Neuronal stem cell (in vitro differentiated cells): ENCODE data around the gene CD164.

Experiments
- DNase-seq: peaks from one replicate; pipeline ENCODE4 v3.0.0-alpha.2; 2013; ENCODE audit warnings: low spot score
- H2AFZ ChIP-seq: one replicate; pipeline ENCODE4 v1.6.1; 2013; ENCODE audit warnings: mild to moderate bottlenecking, low read length, inconsistent platforms
- H2AK5ac ChIP-seq: 2 replicates; pipeline ENCODE4 v1.6.1; 2013; ENCODE audit warnings: low read depth, mild to moderate bottlenecking, inconsistent platforms, low read length, moderate library complexity, mixed read lengths
- H2BK120ac ChIP-seq: 2 replicates; pipeline ENCODE4 v1.6.1; 2013; ENCODE audit warnings: low read depth, mild to moderate bottlenecking, inconsistent platforms, low read length, moderate library complexity, mixed read lengths
- H2BK12ac ChIP-seq: one replicate; pipeline ENCODE4 v1.6.1; 2013; ENCODE audit warnings: low read length, inconsistent platforms
- H2BK15ac ChIP-seq: 2 replicates; pipeline ENCODE4 v1.6.1; 2013; ENCODE audit warnings: mild to moderate bottlenecking, low read length, inconsistent platforms, mixed read lengths
- H2BK5ac ChIP-seq: one replicate; pipeline ENCODE4 v1.6.1; 2013; ENCODE audit warnings: inconsistent platforms, mild to moderate bottlenecking, low read length, moderate library complexity
- H3K14ac ChIP-seq: one replicate; pipeline ENCODE4 v1.6.1; 2013; ENCODE audit warnings: low read length, inconsistent platforms
- H3K18ac ChIP-seq: 2 replicates; pipeline ENCODE4 v1.6.1; 2013; ENCODE audit warnings: low read length, inconsistent platforms
- H3K23ac ChIP-seq: 2 replicates; pipeline ENCODE4 v1.6.1; 2013; ENCODE audit warnings: low read depth, mild to moderate bottlenecking, mixed read lengths, low read length, inconsistent platforms; ENCODE audit not compliant: poor library complexity
- H3K27ac ChIP-seq: replicated peaks from 3 replicates; pipeline ENCODE4 v1.5.1; 2013; ENCODE audit warnings: low read length, inconsistent platforms
- H3K27me3 ChIP-seq, 3 experiments: 2 replicates each; pipeline ENCODE4 v1.6.1; 2013; ENCODE audit warnings: low read length in 3 of 3, mild to moderate bottlenecking in 2 of 3, inconsistent platforms in 1 of 3, low read depth in 1 of 3, mixed read lengths in 1 of 3, moderate library complexity in 1 of 3; ENCODE audit not compliant: control insufficient read depth in 3 of 3, insufficient read depth in 3 of 3
- H3K36me3 ChIP-seq, 2 donors: replicated peaks in 1 of 2; 2 replicates each; pipeline ENCODE4 v1.6.1; 2013; ENCODE audit warnings: low read length in 2 of 2; ENCODE audit not compliant: control insufficient read depth in 2 of 2, insufficient read depth in 2 of 2
- H3K4ac ChIP-seq: 2 replicates; pipeline ENCODE4 v1.6.1; 2013; ENCODE audit warnings: inconsistent platforms, mild to moderate bottlenecking, low read length, moderate library complexity
- H3K4me1 ChIP-seq, 2 donors: 1 replicate in 1 of 2; 2 replicates in 1 of 2; pipeline ENCODE4 v1.6.1; 2013; ENCODE audit warnings: low read length in 2 of 2, low read depth in 1 of 2; ENCODE audit not compliant: control insufficient read depth in 2 of 2, insufficient read depth in 1 of 2
- H3K4me2 ChIP-seq: one replicate; pipeline ENCODE4 v1.6.1; 2013; ENCODE audit warnings: mild to moderate bottlenecking, low read length, inconsistent platforms; ENCODE audit not compliant: insufficient read depth, poor library complexity, severe bottlenecking
- H3K4me3 ChIP-seq, 2 donors: 2 replicates each; pipeline ENCODE4 v1.5.1; 2013; ENCODE audit warnings: low read length in 2 of 2, mild to moderate bottlenecking in 2 of 2, inconsistent platforms in 1 of 2, moderate library complexity in 1 of 2
- H3K79me1 ChIP-seq: one replicate; pipeline ENCODE4 v1.6.1; 2013; ENCODE audit warnings: low read depth, mild to moderate bottlenecking, inconsistent platforms, low read length, moderate library complexity
- H3K9ac ChIP-seq: one replicate; pipeline ENCODE4 v1.6.1; 2013; ENCODE audit warnings: mild to moderate bottlenecking, low read depth, low read length, inconsistent platforms; ENCODE audit not compliant: poor library complexity
- H3K9me3 ChIP-seq, 2 donors: replicated peaks in 1 of 2; 2 replicates each; pipeline versions ENCODE3 to v1.6.1; 2013; ENCODE audit warnings: low read length in 2 of 2, mild to moderate bottlenecking in 2 of 2, inconsistent platforms in 1 of 2, low read depth in 1 of 2, mixed read lengths in 1 of 2, moderate library complexity in 1 of 2; ENCODE audit not compliant: control insufficient read depth in 2 of 2, insufficient read depth in 1 of 2
- H4K8ac ChIP-seq: one replicate; pipeline ENCODE4 v1.6.1; 2013; ENCODE audit warnings: low read depth, mild to moderate bottlenecking, inconsistent platforms, low read length, moderate library complexity
- H4K91ac ChIP-seq: one replicate; pipeline ENCODE4 v1.6.1; 2013; ENCODE audit warnings: low read length, low read depth, mild to moderate bottlenecking, inconsistent platforms; ENCODE audit not compliant: poor library complexity
- WGBS, 2 donors: extraction: QIAGEN DNeasy Blood & Tissue Kit; methylation state at CpG; one replicate each; pipeline ENCODE4 v1.1.7; 2013; ENCODE audit warnings: missing lambda C conversion rate in 2 of 2, mixed read lengths in 1 of 2; ENCODE audit not compliant: insufficient read length in 2 of 2, insufficient replicate concordance in 1 of 2; ENCODE audit errors: extremely low coverage in 2 of 2; 5-methylcytosine and 5-hydroxymethylcytosine counted together

The CD164 gene

DNA sequence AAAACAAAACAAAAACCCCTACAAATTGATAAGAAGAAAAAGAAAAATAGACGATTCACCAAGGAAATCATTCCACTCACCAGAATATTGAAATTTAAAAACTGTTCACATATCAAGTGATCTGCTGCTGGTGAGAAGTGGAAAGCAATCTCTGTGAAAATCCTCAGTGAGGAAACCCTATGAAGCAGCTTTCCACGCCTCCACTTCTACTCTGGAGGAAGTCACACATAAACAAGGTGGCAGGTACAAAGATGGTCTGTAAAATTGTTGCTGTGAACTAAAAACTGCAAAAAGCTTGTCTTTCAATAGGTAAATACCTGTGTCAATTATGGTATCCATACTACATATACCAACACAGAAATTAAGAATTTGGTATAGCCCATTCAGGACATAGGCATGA lies 18.5 kb downstream of the CD164 start:
- no peak overlapping the region for H2AK5ac ChIP-seq
- H2BK15ac ChIP-seq, result no peak overlapping the region
- no peak overlapping the region for H2AFZ ChIP-seq
- H3K27ac ChIP-seq, result no peak overlapping the region
- WGBS, 2 donors, result no CpG with 5 or more reads among the region's 2 CpGs
- H3K4me3 ChIP-seq, result no peak overlapping the region
- H3K4me1 ChIP-seq, result no peaks in the 10 kb centered on the region
- H3K79me1 ChIP-seq, result no peaks in the 10 kb centered on the region
- no peak overlapping the region for H4K8ac ChIP-seq
- H2BK120ac ChIP-seq, result no peak overlapping the region
- no peak overlapping the region for H3K4me2 ChIP-seq
- no peak overlapping the region for H4K91ac ChIP-seq
- H3K27me3 ChIP-seq, result no peaks in the 10 kb centered on the region
- peaks cover 16 to 93% of the 10 kb centered on the region in 2 donors for H3K36me3 ChIP-seq
- no peak overlapping the region for H3K9ac ChIP-seq
- H3K23ac ChIP-seq, result no peak overlapping the region
- no peak overlapping the region for H3K18ac ChIP-seq
- no peak overlapping the region for H2BK12ac ChIP-seq
- no peak overlapping the region for H3K14ac ChIP-seq
- peaks cover 6 to 9% of the 10 kb centered on the region in 2 donors for H3K9me3 ChIP-seq
- no peak for DNase-seq
- no peak overlapping the region for H3K4ac ChIP-seq
- no peak overlapping the region for H2BK5ac ChIP-seq

DNA sequence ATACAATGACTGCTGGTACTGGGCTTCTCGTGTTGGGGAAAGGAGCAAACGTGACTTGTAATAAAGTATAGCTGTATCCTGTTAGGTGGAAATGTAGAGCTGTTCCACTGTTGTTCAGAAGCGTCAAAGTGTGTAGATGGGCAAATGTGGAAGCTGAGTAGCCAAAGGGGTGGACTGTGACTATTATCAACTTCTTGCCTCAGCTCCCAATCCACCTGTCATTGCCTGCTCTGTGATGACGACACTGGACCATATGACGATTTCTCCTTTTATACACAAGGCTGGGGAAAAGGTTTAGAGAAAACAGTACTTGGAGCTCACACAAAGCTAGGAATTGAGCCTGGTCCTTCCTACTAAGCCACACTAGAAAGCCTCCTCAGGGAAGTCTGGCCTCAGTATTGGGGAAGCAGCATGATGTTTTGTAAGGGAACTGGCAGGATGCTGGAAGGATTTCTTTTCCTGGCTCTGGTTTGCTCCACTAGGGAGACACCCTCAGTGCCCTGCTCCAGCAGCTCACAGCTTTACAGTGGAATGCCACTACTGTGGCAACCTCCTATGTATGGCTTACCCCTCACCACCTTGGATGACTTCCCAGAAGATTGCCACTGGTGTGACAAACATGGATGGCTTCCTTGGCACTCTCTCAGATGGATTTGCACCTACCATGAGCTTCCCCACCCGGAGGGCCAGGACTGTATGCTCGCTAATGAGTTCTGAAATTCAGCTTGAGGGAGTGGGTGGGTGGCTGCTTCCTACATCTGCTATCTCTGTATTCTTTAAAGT lies 20.0 kb downstream of the CD164 start:
- Histone ChIP-seq H2BK5ac (no peak overlapping the region), H2BK120ac (no peak overlapping the region), H3K4me1 (no peaks in the 10 kb centered on the region), H3K9ac (no peak overlapping the region), H3K4me2 (no peak overlapping the region), H2BK12ac (no peak overlapping the region), H3K14ac (no peak overlapping the region), H2AK5ac (no peak overlapping the region), H2AFZ (no peak overlapping the region), H4K8ac (no peak overlapping the region), H3K27ac (no peak overlapping the region), H2BK15ac (no peak overlapping the region), H3K23ac (no peak overlapping the region), H3K4me3 (no peak overlapping the region), H3K27me3 (no peaks in the 10 kb centered on the region), H3K9me3 (peaks cover 6 to 9% of the 10 kb centered on the region in 2 donors), H3K79me1 (no peaks in the 10 kb centered on the region), H3K36me3 (peaks cover 16 to 84% of the 10 kb centered on the region in 2 donors), H3K4ac (no peak overlapping the region), H4K91ac (no peak overlapping the region), H3K18ac (no peak overlapping the region)
- no peak for DNase-seq
- no CpG with 5 or more reads among the region's 7 CpGs for WGBS, 2 donors

DNA sequence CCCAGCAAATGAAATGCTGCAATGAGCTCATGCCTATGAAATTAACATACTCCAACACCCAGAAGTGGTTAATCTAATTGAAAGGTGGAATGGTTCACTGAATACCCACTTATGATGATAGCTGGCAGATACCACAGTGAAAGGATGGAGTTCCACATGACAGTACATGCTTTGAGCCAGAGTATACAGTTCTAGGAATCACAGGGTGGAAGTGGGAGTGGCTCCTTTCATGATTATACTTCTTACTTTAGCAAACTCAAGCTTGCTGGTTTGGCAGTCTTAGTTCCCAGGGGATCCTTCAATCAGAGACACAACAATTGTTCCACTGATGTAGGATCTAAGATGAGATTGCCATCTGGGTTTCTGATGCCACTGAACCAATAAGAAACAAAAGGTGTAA lies 21.5 kb downstream of the CD164 start:
- Histone ChIP-seq H3K27ac (no peak overlapping the region), H2BK120ac (no peak overlapping the region), H3K36me3 (peaks cover 20 to 81% of the 10 kb centered on the region in 2 donors), H3K23ac (no peak overlapping the region), H3K18ac (no peak overlapping the region), H3K4me2 (no peak overlapping the region), H4K8ac (no peak overlapping the region), H3K4me1 (no peaks in the 10 kb centered on the region), H3K9ac (no peak overlapping the region), H4K91ac (no peak overlapping the region), H3K27me3 (no peaks in the 10 kb centered on the region), H2BK15ac (no peak overlapping the region), H2BK12ac (no peak overlapping the region), H2AK5ac (no peak overlapping the region), H3K14ac (no peak overlapping the region), H2AFZ (no peak overlapping the region), H3K79me1 (no peaks in the 10 kb centered on the region), H3K9me3 (peaks cover 13 to 20% of the 10 kb centered on the region in 2 donors), H2BK5ac (no peak overlapping the region), H3K4ac (no peak overlapping the region), H3K4me3 (no peak overlapping the region)
- DNase-seq, result no peak

DNA sequence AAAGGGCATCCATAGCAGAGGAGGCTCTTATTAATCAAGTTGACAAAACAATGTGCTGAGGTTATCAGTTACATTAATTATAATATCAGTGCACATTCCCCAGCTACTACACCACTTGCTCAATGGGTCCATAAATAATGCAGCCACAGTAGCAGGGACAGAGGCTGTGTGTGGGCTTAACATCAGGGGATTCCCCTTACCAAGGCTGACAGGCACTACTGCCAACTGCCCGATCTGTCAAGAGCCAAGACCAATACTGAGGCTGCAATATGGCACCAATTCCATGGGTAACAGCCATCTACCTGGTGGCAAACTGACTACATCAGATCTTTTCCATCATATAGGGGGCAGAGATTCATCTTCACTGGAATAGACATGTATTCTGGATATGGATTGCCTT lies 22.0 kb downstream of the CD164 start:
- H2AFZ ChIP-seq, result no peak overlapping the region
- no peak overlapping the region for H3K14ac ChIP-seq
- no peak overlapping the region for H3K27ac ChIP-seq
- no peak overlapping the region for H4K91ac ChIP-seq
- H3K4me2 ChIP-seq, result no peak overlapping the region
- H3K79me1 ChIP-seq, result no peaks in the 10 kb centered on the region
- H3K4me1 ChIP-seq, result no peaks in the 10 kb centered on the region
- no peak overlapping the region for H3K9ac ChIP-seq
- H2BK15ac ChIP-seq, result no peak overlapping the region
- no peak overlapping the region for H3K4me3 ChIP-seq
- no peak overlapping the region for H4K8ac ChIP-seq
- H3K23ac ChIP-seq, result no peak overlapping the region
- peaks cover 14 to 20% of the 10 kb centered on the region in 2 donors for H3K9me3 ChIP-seq
- no peaks in the 10 kb centered on the region for H3K27me3 ChIP-seq
- no CpG with 5 or more reads among the region's 1 CpG for WGBS, 2 donors
- H2BK120ac ChIP-seq, result no peak overlapping the region
- DNase-seq, result no peak
- no peak overlapping the region for H3K4ac ChIP-seq
- no peak overlapping the region for H2BK5ac ChIP-seq
- no peak overlapping the region for H2AK5ac ChIP-seq
- H2BK12ac ChIP-seq, result no peak overlapping the region
- peaks cover 21 to 79% of the 10 kb centered on the region in 2 donors for H3K36me3 ChIP-seq
- no peak overlapping the region for H3K18ac ChIP-seq
